ENCODE measurements around the gene UQCRC2. TPM values are rescaled to one million over a fixed set of nuclear protein-coding genes. Genes with fewer than 3 reads are reported as not detected.
"Not testable (repeated sequence)": the region's sequence is repeated elsewhere in the genome, so short reads cannot be mapped to it uniquely, and the experiment has no call there.

UQCRC2 gene
- total RNA-seq = 189 and 207 TPM in 2 replicates
- 94.8 and 132 TPM in 2 replicates for polyA plus RNA-seq
- polyA plus RNA-seq (2011; cell fraction: cytosol; rRNA removed) = 166 and 184 TPM in 2 replicates
- polyA plus RNA-seq (2011; cell fraction: nucleus; rRNA removed) = 216 and 245 TPM in 2 replicates
- 288 and 305 TPM in 2 replicates for polyA plus RNA-seq (2012)
- 236 and 270 TPM in 2 replicates for polyA minus RNA-seq
- 102 TPM for polyA minus RNA-seq (2011; cell fraction: cytosol; rRNA and poly(A)+ RNA removed)
- polyA minus RNA-seq (2011; cell fraction: nucleus; rRNA and poly(A)+ RNA removed) = 117 and 165 TPM in 2 replicates
- Bru-seq, nascent RNA = percentile 90 among the genes with signal in this experiment
- BruChase-seq, experiment 1, labeled RNA remaining after a 6-hour chase = percentile 90 among the genes with signal in this experiment
- BruChase-seq, experiment 2, labeled RNA remaining after a 2-hour chase = percentile 95 among the genes with signal in this experiment
- long read RNA-seq, transcript UQCRC2-201 (14 exons, 2,615 nt) = major isoform, 338 of 370 reads
- long read RNA-seq, partial matches to known transcripts = 9 of 370 reads
- long read RNA-seq, other reads (novel, unspliced or antisense) = 17 of 370 reads

GRCh38 chr16:21952793-21953540, at the start of gene UQCRC2:
Gene UQCRC2, plus strand, starts transcription at chr16:21953361. Its CDS starts 63 bp downstream, at chr16:21953424.
- Histone ChIP-seq H3K4me3 (replicated peaks in 1 of 3; ENCODE audit: insufficient read depth in 1 of 3, low read depth in 1 of 3, low read length in 3 of 3) (peak within 1 kb of the TSS; percentile 53 to 92 (median 83)), H4K20me1 (replicated peaks; ENCODE audit: control insufficient read depth, extremely low read depth, insufficient read depth, low read length) (no peaks in the 10 kb centered on the region), H3K9ac (replicated peaks; ENCODE audit: extremely low read depth, insufficient read depth, low read length) (peak within 1 kb of the TSS; percentile 97), H3K9me3 (replicated peaks; ENCODE audit: control insufficient read depth, insufficient read depth, low read length) (no peaks in the 10 kb centered on the region), H3K4me2 (ENCODE audit: insufficient read depth, low read length) (peak within 1 kb of the TSS; percentile 77), H3K36me3 (ENCODE audit: control insufficient read depth in 2 of 2, extremely low read depth in 1 of 2, insufficient read depth in 2 of 2, low read length in 2 of 2) (peaks cover 0 to 8% of the 10 kb centered on the region in 2 experiments), H3K4me1 (ENCODE audit: control insufficient read depth, extremely low read depth, insufficient read depth, low read length) (peaks cover 16% of the 10 kb centered on the region), H3K9me1 (replicated peaks; ENCODE audit: control insufficient read depth, extremely low read depth, insufficient read depth, low read length) (no peaks in the 10 kb centered on the region), H3K27me3 (ENCODE audit: control insufficient read depth in 2 of 2, insufficient read depth in 2 of 2, low read length in 2 of 2) (no peaks in the 10 kb centered on the region), H3K27ac (ENCODE audit: insufficient read depth, low read depth, low read length) (peak within 1 kb of the TSS; percentile 97), H2AFZ (ENCODE audit: low read depth, low read length) (peak within 1 kb of the TSS; percentile 92), H3K79me2 (ENCODE audit: control insufficient read depth, insufficient read depth, low read length) (peaks cover 44% of the 10 kb centered on the region)
- TF ChIP-seq JUN (IDR thresholded peaks at IDR 0.05; ENCODE audit: borderline replicate concordance, insufficient read depth, insufficient read length, low read depth) (no peak), GATA2 (IDR thresholded peaks at IDR 0.05; ENCODE audit: insufficient read depth, insufficient read length, low read depth, low read length) (no peak), POLR2A (IDR thresholded peaks at IDR 0.05; ENCODE audit: low read depth, low read length) (peak; percentile 87), MYC (IDR thresholded peaks at IDR 0.05; ENCODE audit: low read depth, low read length) (no peak), POLR2AphosphoS5 (IDR thresholded peaks at IDR 0.05; ENCODE audit: insufficient read depth, low read depth, low read length) (peak; percentile 76), FOS (IDR thresholded peaks at IDR 0.05; ENCODE audit: borderline replicate concordance, insufficient read depth, low read length) (no peak)
- dilution Hi-C loops (cut with MboI; ENCODE audit: extremely low pct_ligation_motif_present, low sequenced_read_pairs) (no loop called here), intact Hi-C loops (cut with micrococcal nuclease) (loop anchor here (1.0 kb wide), 3 partner anchors 124 to 344 kb away; partner anchors contain the start of gene POLR3E)
- FAIRE-seq (peak; percentile 88), DNase-seq (ENCODE audit: low read depth, low spot score) (peak; percentile 94)
- no TSS peak for BruUV-seq (replicated peaks)
- ChIA-PET POLR2A (interaction anchor here (0.8 to 1.4 kb wide), 3 partner anchors 21 to 235 kb away, joined by 3 to 5 read pairs (median 3); no protein-coding TSS in a partner anchor), CTCF (interaction anchor here (1.4 to 2.1 kb wide), 3 partner anchors 146 to 347 kb away, joined by 4 to 19 read pairs (median 6); no protein-coding TSS in a partner anchor)

- BruUV-seq (replicated peaks); CTCF ChIA-PET; FAIRE-seq: not testable (repeated sequence)
These were observed 20.5 kb upstream of the UQCRC2 start for GRCh38 chr16:21932650-21933049.

GRCh38 chr16:21933316-21933715, 19.8 kb upstream of the UQCRC2 start:
- POLR2A ChIA-PET; H3K4me3 ChIP-seq (replicated peaks in 1 of 3; ENCODE audit: insufficient read depth in 1 of 3, low read depth in 1 of 3, low read length in 3 of 3); dilution Hi-C loops (cut with MboI; ENCODE audit: extremely low pct_ligation_motif_present, low sequenced_read_pairs); intact Hi-C loops (cut with micrococcal nuclease); H2AFZ ChIP-seq (ENCODE audit: low read depth, low read length); H3K79me2 ChIP-seq (ENCODE audit: control insufficient read depth, insufficient read depth, low read length); H3K4me2 ChIP-seq (ENCODE audit: insufficient read depth, low read length); H3K4me1 ChIP-seq (ENCODE audit: control insufficient read depth, extremely low read depth, insufficient read depth, low read length); H3K27ac ChIP-seq (ENCODE audit: insufficient read depth, low read depth, low read length); DNase-seq (ENCODE audit: low read depth, low spot score); H3K9ac ChIP-seq (replicated peaks; ENCODE audit: extremely low read depth, insufficient read depth, low read length); CTCF ChIA-PET; H3K9me3 ChIP-seq (replicated peaks; ENCODE audit: control insufficient read depth, insufficient read depth, low read length); FAIRE-seq; H4K20me1 ChIP-seq (replicated peaks; ENCODE audit: control insufficient read depth, extremely low read depth, insufficient read depth, low read length); BruUV-seq (replicated peaks); H3K9me1 ChIP-seq (replicated peaks; ENCODE audit: control insufficient read depth, extremely low read depth, insufficient read depth, low read length); H3K36me3 ChIP-seq (ENCODE audit: control insufficient read depth in 2 of 2, extremely low read depth in 1 of 2, insufficient read depth in 2 of 2, low read length in 2 of 2): not testable (repeated sequence)
- H3K27me3 ChIP-seq (ENCODE audit: control insufficient read depth in 2 of 2, insufficient read depth in 2 of 2, low read length in 2 of 2) = peaks cover 6 to 10% of the 10 kb centered on the region in 2 experiments

More at GRCh38 chr16:21932650-21933049, 20.5 kb upstream of the UQCRC2 start:
- H3K9ac ChIP-seq (replicated peaks; ENCODE audit: extremely low read depth, insufficient read depth, low read length); intact Hi-C loops (cut with micrococcal nuclease); H3K27me3 ChIP-seq (ENCODE audit: control insufficient read depth in 2 of 2, insufficient read depth in 2 of 2, low read length in 2 of 2); H3K4me1 ChIP-seq (ENCODE audit: control insufficient read depth, extremely low read depth, insufficient read depth, low read length); H2AFZ ChIP-seq (ENCODE audit: low read depth, low read length); H3K4me2 ChIP-seq (ENCODE audit: insufficient read depth, low read length); H3K9me3 ChIP-seq (replicated peaks; ENCODE audit: control insufficient read depth, insufficient read depth, low read length); H3K9me1 ChIP-seq (replicated peaks; ENCODE audit: control insufficient read depth, extremely low read depth, insufficient read depth, low read length); dilution Hi-C loops (cut with MboI; ENCODE audit: extremely low pct_ligation_motif_present, low sequenced_read_pairs); H3K27ac ChIP-seq (ENCODE audit: insufficient read depth, low read depth, low read length); H4K20me1 ChIP-seq (replicated peaks; ENCODE audit: control insufficient read depth, extremely low read depth, insufficient read depth, low read length); H3K36me3 ChIP-seq (ENCODE audit: control insufficient read depth in 2 of 2, extremely low read depth in 1 of 2, insufficient read depth in 2 of 2, low read length in 2 of 2); DNase-seq (ENCODE audit: low read depth, low spot score); H3K79me2 ChIP-seq (ENCODE audit: control insufficient read depth, insufficient read depth, low read length); POLR2A ChIA-PET; H3K4me3 ChIP-seq (replicated peaks in 1 of 3; ENCODE audit: insufficient read depth in 1 of 3, low read depth in 1 of 3, low read length in 3 of 3): not testable (repeated sequence)

All from endothelial cell of umbilical vein (primary cell).